Measurements from ENCODE around the gene B4GALT6.

Gene B4GALT6

GRCh38 chr18:31671951-31672350, 12.4 kb downstream of the B4GALT6 start:
- no peak for TF ChIP-seq CTCF (IDR thresholded peaks at IDR 0.05; ENCODE audit: low read depth, low read length)
- no peak for DNase-seq (ENCODE audit: extremely low read depth, low read depth)

DNA sequence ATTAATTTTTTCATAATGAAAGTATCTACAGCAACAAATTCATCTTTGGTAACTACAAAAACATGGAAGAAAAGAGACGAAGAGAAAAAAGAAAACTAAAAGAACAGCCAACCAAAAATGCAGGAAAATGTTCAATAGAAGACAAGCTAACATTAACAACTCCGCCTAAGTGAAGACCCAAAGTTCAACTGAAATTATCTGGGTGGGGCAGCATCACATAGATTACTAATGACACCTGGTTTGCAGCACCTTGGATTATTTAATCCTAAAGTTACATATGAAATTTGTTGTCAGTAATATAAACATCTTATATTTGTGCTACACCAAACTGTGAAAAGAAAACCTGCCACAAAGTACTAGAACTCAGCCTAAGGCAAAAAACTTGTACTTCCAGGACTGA, 14.8 kb downstream of the B4GALT6 start:
- TF ChIP-seq CTCF (IDR thresholded peaks at IDR 0.05; ENCODE audit: low read depth, low read length): no peak
- DNase-seq (ENCODE audit: extremely low read depth, low read depth): no peak

DNA sequence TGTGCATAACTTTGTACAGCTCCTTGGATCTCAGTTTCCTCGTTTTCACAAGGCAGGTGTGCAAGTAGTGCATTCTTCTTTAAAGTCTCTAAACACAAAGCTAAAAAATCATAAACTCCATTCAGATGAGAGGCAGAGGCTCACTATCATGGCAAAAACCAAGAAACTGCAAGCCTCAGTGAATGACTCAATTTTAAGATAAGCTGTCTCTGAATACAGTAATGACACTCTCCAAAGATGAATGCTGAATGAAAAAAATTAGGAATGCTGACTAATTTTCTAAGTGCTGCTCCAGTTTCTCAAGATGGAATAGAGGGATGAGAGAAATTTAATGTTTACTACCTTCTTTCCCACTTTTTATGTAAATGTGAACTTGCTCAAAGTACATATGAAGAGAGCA, 17.2 kb downstream of the B4GALT6 start:
- no peak for DNase-seq (ENCODE audit: extremely low read depth, low read depth)
- no peak for TF ChIP-seq CTCF (IDR thresholded peaks at IDR 0.05; ENCODE audit: low read depth, low read length)

- TF ChIP-seq CTCF (IDR thresholded peaks at IDR 0.05; ENCODE audit: low read depth, low read length): no peak
- DNase-seq (ENCODE audit: extremely low read depth, low read depth): no peak
These were observed 18.3 kb downstream of the B4GALT6 start for GRCh38 chr18:31666055-31666454.

DNA sequence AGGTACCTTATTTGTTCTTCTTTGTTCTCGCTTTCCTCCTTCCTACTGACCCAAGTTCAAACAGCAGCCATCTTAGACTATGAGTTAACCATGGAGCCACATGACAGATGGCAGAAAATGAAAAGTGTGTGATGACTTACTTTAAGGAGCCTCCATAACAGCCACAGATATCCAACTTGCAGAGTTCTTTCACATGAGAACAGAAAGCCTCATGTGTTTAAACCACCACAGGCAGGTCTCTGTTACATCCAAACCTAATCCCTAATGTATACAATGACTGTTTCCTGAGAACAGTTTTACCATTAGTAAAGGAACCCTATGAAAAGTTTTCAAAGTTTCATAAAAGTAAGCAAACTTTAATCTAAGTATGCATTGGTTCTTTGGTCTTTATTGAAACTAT, 20.3 kb downstream of the B4GALT6 start:
- TF ChIP-seq CTCF (IDR thresholded peaks at IDR 0.05; ENCODE audit: low read depth, low read length): no peak
- no peak for DNase-seq (ENCODE audit: extremely low read depth, low read depth)

DNA sequence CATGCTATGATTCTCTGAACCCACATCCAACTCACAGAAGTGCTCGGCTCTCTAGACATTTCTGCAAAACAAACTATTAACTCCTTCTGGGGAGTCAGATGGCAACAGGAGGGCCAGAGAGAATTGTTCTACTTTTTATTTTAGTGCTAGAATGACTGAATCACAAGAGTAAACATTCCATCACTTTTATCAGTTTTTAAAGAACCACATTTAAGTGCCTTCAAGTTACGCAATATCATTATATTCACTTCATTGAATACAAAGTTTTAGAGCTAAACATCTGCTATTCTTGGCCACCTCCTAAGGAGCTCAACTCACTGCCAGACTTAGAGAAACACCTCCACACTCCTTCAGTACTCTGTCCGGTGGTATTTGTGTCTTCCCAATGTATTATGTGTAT, 22.4 kb downstream of the B4GALT6 start:
- TF ChIP-seq CTCF (IDR thresholded peaks at IDR 0.05; ENCODE audit: low read depth, low read length): no peak
- no peak for DNase-seq (ENCODE audit: extremely low read depth, low read depth)

GRCh38 chr18:31660763-31661162, 23.6 kb downstream of the B4GALT6 start:
- no peak for TF ChIP-seq CTCF (IDR thresholded peaks at IDR 0.05; ENCODE audit: low read depth, low read length)

More at GRCh38 chr18:31660763-31661162, 23.6 kb downstream of the B4GALT6 start:
- DNase-seq (ENCODE audit: extremely low read depth, low read depth): no peak
